GM12865 (cell line): ENCODE measurements around the gene EFNA1.
A peak's percentile ranks its signal among the peaks of the same experiment; 100 is the strongest.

Experiments used
- DNase-seq: peaks from one replicate; pipeline ENCODE4 v3.0.0; 2010; ENCODE audit warnings: low read depth
- H3K4me3 ChIP-seq: 2 replicates; pipeline ENCODE4 v1.5.1; 2011; ENCODE audit warnings: mild to moderate bottlenecking, low read depth, low read length, control low read depth
- CTCF ChIP-seq: IDR thresholded peaks from 2 replicates; pipeline ENCODE4 v1.5.1; 2011; ENCODE audit warnings: low read length, control low read depth, low read depth, inconsistent platforms; ENCODE audit not compliant: insufficient read depth; ENCODE audit errors: missing control alignments

Gene EFNA1

DNA sequence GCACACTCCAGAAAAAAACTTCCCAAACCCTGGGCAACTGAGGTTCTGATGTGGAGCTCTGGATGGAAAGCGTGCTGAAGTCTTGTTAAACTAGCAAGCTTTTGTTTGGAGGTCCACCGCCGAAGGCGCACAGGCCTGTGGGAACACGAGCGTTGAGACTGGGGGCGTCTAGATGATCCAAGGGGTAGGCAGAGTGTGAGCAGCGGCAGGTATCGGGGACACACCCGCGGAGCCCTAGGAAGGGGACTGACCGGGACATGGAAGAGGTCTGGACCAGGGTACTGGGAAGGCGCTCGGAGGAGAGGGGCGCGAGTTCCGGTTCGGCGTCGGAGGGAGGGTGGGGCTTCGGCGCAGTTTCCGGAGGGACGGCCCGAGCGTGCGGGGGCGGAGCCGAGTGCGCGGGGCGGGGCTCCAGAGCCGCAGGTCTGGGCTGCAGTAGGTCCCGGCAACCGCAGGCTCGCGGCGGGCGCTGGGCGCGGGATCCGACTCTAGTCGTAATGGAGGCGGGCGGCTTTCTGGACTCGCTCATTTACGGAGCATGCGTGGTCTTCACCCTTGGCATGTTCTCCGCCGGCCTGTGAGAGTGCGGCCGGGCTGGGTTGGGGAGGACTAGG, 7.8 kb downstream of the EFNA1 start, which contains the start of gene SLC50A1:
Gene SLC50A1, plus strand, starts transcription at position 438 of the 614 bp plus-strand sequence. Its CDS starts 60 bp downstream, at position 498.
- DNase-seq: peak; percentile 95
- TF ChIP-seq CTCF: no peak
- H3K4me3 ChIP-seq: peak within 1 kb of the TSS; percentile 90

- no peak for DNase-seq
- peak overlapping the region; percentile 90 for H3K4me3 ChIP-seq
- TF ChIP-seq CTCF: no peak
These were observed 9.1 kb downstream of the EFNA1 start for GRCh38 chr1:155136748-155137147.

DNA sequence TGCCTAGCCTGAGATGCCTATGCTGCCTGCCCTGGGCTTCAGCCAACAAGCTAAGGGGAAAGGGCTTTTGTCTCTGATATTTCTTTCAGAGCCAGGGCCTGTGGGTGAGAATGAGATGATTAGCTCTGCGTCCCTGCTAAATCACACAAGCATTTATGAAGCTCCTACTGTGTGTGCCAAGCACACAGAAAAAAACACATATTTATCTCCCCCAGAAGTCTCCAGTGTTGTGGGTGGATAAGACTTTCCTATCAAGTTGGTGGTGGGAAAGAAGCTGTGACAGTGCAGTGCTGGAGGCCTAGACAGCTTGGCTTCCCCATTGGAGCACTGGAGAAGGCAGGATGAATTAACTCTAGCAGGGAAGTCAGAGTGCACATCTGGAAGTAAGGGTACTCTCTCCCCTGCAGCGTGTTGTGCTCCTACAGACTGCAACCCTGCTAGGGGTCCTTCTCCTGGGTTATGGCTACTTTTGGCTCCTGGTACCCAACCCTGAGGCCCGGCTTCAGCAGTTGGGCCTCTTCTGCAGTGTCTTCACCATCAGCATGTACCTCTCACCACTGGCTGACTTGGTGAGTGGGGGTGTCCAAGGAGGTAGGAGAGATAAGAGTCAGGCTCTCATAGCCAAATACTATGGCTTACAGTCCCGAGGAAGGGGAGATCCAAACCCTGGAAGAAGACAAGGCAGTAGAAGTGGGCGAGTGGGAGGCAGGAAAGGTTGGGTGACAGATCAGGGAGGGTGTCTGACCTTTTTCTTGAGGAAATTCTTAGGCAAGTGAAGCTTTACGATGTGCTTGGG, 9.7 kb downstream of the EFNA1 start:
- no peak for TF ChIP-seq CTCF
- peak overlapping the region; percentile 90 for H3K4me3 ChIP-seq
- DNase-seq: no peak

GRCh38 chr1:155139895-155140629, 12.4 kb downstream of the EFNA1 start, which contains the start of gene DPM3:
TSS of gene DPM3 (minus strand) at chr1:155140531. CDS start at chr1:155140240, 291 bp downstream.
- TF ChIP-seq CTCF: no peak
- H3K4me3 ChIP-seq: peak within 1 kb of the TSS; percentile 82
- DNase-seq: peak; percentile 90

- no peak for DNase-seq
- H3K4me3 ChIP-seq: peak overlapping the region; percentile 82
- TF ChIP-seq CTCF: no peak
These were observed 12.9 kb downstream of the EFNA1 start for GRCh38 chr1:155140630-155140953.

DNA sequence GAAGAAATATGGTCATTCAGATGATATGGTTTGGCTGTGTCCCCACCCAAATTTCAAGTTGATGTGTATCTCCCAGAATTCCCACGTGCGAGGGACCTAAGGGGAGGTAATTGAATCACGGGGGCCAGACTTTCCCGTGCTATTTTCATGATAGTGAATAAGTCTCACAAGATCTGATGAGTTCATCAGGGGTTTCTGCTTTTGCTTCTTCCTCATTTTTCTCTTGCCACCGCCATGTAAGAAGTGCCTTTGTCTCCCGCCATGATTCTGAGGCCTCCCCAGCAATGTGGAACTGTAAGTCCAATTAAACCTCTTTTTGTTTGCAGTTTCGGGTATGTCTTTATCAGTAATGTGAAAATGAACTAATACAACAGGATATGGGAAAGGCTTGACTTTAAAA, 14.1 kb downstream of the EFNA1 start:
- no peak for DNase-seq
- H3K4me3 ChIP-seq: no peak overlapping the region
- TF ChIP-seq CTCF: no peak
